Activated CD4-positive, alpha-beta T cell treated with anti-CD3 and anti-CD28 coated beads, Interleukin-2, Interleukin-6, amounts not matched to agents 100 ng/mL and 50 ng/mL, durations not matched to agents 16 hours and 8 hours (primary cell): ENCODE results near the gene IDUA.

ENCODE experiments used
- DNase-seq: peaks from one replicate; pipeline ENCODE4 v3.0.0-alpha.2; 2020

IDUA gene

DNA sequence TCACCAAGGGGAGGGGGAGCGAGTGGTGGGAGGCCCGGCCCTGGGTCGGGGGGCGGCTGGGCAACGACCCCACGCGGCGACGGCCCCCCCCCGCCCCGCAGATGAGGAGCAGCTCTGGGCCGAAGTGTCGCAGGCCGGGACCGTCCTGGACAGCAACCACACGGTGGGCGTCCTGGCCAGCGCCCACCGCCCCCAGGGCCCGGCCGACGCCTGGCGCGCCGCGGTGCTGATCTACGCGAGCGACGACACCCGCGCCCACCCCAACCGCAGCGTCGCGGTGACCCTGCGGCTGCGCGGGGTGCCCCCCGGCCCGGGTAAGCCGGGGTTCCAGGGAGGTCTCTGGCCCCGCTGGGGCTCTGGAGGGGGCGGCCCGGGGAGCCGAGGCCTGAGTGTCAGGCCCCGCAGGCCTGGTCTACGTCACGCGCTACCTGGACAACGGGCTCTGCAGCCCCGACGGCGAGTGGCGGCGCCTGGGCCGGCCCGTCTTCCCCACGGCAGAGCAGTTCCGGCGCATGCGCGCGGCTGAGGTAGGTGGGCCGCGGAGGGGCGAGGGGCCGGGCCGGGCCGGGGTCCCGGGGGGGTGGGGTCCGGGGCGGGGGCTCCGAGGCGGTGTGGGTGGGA, 15.9 kb downstream of the IDUA start:
- no peak for DNase-seq

DNA sequence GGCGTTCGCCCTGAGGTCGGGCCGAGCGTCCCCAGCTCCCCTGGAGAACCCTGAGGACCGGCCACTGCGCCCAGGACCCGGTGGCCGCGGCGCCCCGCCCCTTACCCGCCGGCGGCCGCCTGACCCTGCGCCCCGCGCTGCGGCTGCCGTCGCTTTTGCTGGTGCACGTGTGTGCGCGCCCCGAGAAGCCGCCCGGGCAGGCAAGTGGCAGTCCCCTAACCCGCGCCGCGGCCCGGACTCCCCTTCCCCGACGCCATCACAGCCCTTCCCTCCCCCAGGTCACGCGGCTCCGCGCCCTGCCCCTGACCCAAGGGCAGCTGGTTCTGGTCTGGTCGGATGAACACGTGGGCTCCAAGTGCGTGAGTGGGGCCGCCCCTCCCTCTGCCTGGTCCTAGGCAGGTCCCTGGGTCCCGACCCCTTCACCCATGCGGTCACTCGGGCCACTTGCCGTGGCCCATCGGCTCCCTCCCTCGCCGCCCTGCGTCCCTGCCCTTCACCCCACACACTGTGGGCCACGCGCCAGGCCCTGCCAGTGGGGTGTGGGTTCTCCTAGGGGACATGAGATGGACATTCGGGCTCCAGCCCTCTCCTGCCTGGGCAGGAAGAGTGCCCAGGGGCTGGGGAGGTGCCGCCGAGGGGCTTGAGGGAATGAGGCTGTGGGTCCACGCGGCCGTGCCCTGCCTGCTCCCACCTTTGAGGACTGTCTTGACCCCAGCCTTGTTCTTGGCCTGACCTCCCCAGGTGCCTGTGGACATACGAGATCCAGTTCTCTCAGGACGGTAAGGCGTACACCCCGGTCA, 16.6 kb downstream of the IDUA start:
- no peak for DNase-seq

DNA sequence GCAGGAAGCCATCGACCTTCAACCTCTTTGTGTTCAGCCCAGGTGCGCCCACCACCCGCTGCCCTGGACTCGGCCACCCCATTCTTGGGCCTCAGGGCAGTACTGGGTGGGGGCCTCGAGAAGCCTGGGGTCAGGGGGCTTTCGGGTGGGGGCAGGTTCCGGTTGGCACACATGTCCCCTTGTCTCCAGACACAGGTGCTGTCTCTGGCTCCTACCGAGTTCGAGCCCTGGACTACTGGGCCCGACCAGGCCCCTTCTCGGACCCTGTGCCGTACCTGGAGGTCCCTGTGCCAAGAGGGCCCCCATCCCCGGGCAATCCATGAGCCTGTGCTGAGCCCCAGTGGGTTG, 17.2 kb downstream of the IDUA start:
- no peak for DNase-seq

DNA sequence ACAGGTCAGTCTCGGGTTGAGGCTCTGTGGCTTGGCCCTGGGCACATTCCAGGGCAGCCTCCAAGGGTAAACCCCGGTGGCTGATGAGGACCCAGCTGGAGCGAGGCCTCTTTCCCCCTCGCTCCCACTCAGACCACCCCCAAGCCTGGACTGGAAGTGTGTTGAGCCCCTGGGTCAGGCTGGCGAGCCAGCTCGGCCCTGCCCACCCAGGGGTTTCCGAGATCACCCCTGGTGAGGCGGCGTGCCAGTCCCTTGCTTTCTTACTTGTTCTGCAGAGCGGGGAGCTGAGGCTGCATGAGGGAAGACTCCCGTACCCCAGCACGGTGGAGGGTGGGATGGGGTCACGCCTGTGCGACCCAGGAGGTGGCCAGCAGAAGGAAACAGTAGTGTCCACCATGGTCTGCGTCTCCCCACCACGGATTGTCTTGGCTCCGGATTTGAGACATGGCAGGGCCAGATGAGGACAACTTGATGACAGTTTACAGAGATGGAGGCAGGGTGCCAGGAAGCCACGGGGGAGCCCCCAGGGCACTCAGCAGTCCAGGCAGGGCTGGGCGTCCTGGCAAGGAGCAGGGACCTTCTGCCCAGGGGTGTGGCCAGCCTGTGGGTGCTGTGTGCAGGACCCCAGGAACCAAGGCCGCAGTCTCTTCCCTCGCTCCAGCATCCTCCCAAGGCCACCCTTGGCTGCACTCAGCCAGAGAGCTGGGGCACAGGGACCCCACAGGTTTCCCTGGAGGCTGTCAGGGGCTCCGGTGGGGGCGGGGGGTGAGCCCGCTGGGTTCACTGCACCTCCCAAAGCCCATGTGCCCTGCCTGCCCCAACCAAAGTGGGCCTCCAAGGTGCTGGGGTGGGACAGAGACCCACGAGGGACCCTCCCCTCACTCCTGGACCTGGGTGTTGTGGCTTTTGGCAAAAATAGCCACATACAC, 18.0 kb downstream of the IDUA start:
- DNase-seq: no peak

DNA sequence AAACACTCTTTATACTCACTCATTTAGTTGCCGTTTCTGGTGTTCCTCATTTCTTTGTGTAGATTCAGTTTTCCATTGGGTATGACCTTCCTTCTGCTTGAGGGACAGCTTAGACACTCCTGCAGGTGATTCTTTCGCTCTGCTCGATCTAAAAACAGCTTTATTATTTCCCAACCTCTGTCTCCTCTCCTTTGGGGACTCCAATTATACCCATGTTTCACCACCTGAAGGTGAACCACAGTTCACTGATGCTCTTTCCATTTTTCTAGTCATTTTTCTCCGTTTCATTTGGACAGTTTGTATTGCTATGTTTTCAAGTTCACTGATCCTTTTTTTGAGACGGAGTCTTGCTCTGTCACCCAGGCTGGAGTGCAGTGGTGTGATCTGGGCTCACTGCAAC, 20.0 kb downstream of the IDUA start:
- no peak for DNase-seq

DNA sequence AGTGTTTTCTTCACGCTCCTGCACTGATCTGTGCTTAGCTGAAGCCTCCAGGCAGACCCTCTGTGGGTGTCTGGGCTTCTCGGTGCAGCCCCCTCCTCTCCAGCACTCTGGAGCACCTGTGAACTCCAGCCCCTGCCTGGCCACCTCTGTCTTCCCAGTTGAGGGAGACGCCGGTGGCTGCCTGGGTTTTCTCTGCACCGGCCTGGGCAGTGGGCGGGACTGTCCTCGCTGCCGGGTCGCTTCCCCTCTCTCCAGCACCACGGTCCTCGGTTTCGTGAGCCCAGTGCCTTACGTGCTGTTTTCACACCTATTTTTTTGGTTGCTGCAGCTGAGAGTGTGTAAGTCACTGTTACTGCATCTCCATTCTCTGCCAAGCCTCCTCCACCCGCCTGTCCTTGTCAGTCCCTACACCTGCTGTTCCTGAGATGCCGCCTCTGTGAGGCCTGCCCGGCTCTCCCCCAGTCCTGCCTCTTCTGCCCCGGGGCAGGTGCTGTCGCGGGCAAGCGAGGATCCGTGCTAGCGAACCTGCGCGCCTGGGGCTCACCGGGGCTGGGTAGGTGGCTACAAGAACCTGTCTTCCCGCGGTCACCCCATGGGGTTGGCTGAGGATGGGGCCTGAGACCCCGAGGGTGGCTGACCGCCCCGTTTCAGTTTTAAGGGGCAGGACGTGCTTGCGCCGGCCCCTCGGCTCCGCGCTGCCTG, 22.1 kb downstream of the IDUA start:
- no peak for DNase-seq

DNA sequence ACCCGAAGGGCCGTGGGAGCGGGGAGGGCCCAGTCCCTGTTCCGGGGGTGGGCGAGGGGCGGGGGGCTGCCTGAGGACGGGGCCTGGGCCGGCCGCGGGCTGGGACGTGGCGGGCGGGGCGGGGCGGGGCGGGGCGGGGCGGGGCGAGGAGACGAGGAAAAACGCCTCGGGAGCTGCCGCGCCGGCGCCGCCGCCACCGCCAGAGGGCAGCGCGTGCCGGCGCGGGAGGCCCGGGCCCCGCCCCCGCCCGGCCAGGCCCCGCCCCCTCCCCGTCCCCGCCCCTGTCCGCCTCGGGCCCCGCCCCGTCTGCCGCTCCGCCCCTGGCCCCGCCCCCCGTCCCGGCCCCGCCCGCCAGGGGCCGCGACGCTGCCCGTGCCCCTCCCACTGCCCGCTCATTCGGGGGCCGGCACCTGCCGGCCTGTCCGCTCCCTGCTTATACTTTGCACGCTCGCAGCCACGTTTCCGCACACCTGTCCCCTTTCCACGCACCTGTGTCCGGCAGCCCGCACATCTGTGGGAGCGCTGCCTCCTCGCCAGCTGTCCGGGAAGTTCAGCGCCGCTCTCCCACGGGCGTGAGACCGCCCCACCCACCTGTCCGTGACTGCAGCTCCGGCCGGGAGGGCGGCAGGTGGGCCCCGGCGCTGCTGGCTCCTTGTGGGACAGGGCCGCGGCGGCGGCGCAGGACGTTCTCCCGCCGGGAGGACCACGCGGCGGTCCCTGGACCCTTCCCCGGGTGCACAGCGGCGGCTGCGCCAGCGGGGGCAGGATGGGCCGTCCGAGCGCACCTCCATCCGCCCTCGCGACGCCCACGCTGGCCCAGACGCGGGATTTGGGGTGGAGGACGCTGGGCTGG, 22.9 kb downstream of the IDUA start:
- DNase-seq: peak; percentile 80

DNA sequence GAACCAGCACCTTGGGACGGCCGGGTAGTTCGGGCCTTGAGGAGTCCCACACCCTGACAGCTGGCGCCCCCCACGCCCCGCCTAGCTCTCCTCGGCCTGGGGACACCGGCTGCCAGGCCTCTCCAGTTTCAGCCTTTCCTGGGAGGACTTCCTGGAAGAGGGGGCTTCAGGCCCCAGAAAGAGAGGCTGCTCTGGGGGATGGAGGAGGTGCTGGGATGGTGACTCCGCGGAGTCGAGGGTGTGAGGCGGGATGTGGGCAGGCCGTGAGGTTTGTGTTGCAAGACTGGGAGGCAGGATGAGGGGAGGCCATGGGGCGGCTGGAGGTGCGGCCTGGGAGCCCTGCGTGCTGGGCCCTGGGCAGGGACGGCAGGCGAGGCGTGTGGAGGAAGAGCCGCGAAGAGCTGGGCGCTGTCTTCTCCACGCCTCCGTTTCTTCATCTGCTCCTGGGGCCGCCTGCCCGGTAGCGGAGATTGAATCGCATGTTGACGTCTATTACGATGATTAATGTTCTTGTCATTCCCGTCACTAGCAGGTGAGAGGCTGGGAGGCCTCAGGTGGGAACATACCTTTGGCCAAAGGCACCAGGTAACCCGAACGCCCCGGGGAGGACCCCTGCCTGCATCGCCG, 23.7 kb downstream of the IDUA start:
- DNase-seq: peak; percentile 85

DNA sequence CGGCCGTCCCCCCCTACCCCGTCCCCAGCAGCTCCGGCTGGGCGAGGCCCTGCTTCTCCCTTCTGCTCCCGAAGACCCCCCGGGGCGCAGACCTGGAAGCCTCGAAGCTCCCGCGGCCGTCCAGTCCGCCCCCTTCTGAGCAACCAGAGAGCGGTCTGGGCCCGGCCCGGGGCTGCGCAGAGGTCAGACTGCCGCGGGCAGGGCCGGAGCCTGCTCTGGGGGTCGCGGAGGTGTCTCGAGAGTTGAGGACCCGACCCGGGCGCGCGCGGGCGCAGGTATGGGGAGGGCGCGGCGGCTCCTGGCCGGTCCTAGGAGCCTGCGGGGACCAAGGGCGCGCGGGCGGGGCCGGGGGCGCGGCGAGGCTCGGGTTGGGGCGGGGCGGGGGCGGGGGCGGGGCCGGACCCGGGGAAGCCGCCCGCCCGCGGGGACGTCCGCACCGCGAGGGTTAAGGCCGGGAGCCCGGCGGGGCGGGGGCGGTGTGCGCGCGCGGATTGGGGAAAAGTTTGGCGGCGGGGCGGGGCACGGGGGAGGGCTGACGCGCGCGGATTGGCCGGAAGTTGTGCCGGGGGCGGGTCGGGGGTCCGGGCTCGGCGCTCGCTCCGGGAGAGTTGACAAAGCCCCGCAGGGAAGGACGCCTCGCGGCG, 24.3 kb downstream of the IDUA start, which contains the start of gene FGFRL1:
Gene FGFRL1 (plus strand): TSS at position 605 of the 644 bp plus-strand sequence. CDS start 860 bp downstream, outside the sequence.
- peak; percentile 92 for DNase-seq

DNA sequence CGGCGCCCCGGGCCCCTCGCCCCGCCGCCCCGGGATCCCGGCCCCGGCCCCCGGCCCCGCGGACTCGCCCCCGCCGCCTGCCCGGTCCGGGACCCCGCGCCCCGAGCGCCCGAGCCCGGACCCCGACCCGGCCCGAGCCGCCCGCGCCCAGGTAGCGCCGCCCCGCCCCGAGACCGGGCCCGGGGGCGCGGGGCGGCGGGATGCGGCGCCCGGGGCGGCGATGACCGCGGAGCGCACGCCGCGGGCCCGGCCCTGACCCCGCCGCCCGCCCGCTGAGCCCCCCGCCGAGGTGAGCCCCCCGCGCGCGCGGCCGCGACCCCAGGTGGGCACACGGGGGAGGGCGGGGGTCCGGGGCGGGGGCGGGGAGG, 24.8 kb downstream of the IDUA start:
- no peak for DNase-seq

DNA sequence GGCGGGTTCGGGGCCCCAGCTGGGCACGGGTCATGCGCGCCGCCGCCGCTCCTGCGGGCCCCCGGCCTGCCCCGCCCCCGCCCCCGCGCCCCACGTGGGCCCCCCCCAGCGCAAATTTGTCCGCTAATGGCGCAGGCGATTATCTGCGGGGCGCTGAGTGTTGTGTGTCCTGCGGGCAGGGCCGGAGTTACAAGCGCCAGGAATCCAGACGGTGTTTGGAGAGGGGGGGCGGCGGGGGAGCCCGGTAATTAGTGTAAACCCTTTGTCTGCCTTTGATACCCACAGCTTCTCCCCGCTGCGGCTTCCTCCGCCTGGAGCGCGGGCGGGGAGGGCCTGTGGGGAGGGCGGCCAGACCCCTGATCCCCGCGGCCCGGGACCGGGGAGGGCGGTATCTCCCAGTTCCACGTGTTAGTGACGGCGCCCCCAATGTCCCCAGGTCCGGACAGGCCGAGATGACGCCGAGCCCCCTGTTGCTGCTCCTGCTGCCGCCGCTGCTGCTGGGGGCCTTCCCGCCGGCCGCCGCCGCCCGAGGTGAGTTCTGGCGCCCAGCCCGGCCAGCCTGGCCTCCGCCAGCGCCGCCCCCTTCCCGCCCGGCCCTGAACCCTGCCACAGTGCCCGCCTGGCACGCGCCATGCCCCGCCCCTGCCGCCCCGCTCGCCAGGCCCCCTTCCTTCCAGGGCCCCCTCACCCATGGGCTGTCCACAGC, 25.3 kb downstream of the IDUA start:
- no peak for DNase-seq

DNA sequence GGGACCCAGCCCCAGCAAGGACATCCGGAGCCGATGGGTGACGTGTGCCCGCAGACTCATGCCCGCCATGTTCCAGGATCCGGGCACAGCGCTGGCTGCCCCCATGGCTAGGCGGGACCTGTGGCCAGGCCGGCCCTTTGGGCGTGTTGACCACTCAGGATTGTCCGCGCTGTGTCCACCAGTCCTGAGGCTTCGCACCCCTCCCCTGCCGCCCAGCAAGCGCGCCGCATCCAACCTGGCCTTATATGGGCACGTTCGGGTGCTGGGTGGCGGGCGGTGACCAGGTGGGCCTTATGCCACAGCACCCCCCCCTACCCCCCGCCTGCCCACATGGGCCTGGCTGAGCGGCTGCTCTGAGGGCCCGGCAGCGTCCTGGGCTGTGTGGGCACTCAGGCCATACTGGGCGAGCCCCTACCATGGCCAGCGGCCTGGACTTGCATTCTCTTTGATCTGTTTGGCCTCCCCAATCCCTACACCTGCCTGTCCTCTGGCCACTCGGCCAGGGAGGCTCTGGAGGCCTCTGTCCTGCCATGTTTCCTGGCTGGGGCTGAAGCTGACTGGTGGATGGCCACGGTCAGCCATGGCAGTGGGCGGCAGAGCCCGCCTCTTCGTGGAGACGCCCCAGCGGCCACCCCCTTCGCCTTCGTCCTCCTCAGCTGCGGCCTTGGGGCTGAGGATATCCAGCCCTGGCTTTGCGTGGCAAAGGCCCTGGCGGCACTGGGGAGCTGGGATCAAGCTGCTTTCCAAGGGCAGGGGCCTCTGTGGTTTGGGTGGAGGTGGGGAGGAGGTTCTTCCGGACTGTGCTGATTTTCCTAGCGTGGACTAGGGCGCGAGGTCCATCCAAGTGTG, 26.6 kb downstream of the IDUA start:
- DNase-seq: no peak

DNA sequence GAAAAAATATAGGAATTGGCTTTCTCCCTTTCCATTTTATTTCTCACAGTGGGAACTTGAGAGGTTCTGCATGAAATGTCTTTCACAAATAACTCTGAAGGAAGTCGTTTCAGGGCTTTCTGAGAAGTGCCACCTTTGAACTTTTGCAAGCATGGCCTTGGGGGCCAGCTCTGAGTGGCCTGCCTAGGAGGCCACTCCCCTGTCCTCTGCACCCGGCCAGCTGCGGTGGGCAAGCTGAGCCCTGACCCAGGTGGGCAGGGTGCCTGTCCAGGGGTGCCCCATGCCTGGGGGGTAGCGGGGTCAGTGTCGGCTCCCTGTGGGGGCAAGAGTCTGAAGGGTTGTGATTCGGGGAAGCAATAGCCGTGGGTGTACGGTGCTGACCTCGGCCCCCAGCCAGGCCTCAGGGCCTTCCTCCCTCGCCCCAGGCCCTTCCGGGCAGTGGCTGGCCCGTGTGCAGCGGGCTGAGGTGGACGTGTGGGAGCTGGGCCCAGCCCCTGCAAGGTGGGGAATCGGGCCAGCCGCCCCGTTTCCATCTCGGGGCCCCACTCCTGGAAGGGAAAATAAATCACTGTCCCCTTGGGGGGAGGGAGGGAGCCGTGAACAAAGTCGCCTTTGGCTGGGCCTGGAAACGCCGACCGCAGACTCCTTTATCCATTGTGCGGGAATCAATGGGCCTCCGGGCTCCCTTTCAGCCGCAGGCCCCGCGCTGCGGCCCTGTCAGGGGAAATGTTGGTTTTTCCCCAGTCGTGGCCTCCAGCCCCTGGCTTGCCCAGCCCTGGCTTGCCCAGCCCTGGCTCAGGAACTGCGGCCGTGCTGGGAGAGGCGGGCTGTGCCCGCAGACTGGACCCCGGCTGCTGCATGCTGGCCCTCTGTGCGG, 27.7 kb downstream of the IDUA start:
- DNase-seq: no peak

DNA sequence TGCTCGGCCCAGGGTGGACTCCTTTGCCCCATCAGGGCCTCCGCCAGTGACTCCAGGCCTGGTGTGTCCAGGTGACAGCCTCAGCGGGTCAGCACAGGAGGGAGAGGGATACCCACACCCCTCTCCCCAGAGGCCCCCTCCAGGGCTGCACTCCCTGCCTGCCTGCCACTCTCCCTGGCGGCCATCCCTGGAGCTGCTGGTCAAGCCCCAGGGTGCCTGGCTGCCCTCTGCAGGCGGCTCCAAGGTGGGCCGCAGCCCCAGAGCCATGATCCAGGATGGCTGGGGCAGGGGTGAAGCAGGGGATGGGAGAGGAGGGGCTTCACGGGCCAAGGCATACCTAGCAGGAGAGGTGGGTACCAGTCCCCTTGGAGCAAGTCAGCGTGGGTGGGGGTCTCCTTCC, 28.3 kb downstream of the IDUA start:
- no peak for DNase-seq

DNA sequence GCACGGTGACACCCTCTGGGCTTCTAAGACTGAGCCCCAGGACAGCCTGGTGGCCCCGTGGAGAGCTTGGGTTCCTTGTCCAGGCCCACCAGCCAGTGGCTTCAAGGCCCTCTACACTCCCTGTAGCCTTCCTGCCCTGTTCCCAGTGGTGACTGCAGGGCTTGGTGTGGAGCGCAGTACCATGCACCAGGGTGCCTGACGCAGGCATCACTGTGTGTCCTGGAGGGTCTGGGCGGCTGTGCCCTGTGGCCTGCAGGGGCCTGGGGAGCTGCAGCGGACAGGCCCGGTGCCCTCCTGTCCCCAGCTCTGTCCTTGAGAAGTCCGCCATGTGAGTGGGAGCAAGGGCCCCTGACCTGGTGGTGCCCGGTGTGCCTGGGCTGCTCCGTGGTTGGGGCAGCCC, 28.9 kb downstream of the IDUA start:
- no peak for DNase-seq

DNA sequence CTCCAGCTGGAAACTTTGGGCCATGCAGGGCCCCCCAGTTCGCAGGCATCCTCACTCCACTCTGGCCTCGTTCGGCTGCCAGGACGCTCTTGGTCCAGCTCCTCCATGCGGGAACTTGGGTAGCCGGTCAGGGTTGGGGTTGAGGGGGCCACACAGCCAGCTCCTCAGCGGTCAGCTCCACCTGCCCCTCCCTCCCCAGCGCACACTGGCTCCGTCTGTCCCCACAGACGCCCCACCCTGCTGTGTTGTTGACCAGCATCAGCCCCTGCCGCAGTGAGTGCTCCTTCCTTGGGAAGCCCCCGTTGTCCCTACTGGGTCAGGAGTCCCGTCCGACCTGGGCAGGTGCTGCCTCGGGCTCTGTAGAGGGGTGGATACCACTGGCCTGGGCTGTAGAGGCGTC, 30.4 kb downstream of the IDUA start:
- no peak for DNase-seq

DNA sequence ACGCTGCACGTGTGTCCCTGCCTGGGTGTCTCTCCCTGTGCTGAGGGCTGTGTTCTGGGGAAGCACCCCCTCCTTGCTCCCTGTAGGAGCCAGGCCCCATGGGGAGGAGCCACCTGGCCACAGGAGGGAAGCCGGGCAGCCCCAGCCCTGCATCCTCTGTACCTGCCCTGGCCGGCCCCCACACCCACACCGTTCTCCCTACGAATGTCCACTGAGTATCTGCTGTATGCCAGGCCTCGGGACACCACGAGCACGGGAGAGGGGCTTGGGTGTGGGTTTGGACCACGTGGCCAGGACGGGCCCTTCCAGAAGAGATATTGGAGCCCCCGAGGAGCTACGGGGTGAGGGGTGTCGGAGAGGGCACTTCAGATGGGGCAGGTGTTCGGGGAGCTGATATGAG, 30.9 kb downstream of the IDUA start:
- DNase-seq: no peak
